Measurements from ENCODE around the gene IL1RAPL1.
"Not testable (repeated sequence)": the region's sequence is repeated elsewhere in the genome, so short reads cannot be mapped to it uniquely, and the experiment has no call there.

- TF ChIP-seq CTCF (IDR thresholded peaks at IDR 0.05; ENCODE audit: insufficient read depth, low read depth, low read length); EZH2 (IDR thresholded peaks at IDR 0.05; ENCODE audit: insufficient read depth, low read length): not testable (repeated sequence)
Measured at GRCh38 chrX:29122817-29123216, 535.6 kb downstream of the IL1RAPL1 start.
